HG03097 (cell line): ENCODE data around the gene MARCO.
"Not testable (repeated sequence)": the region's sequence is repeated elsewhere in the genome, so short reads cannot be mapped to it uniquely, and the experiment has no call there.

Source experiments
- ATAC-seq: cut with Tn5 transposase; IDR thresholded peaks from one replicate; pipeline ENCODE4 v1.9.1; 2021; ENCODE audit not compliant: unreplicated experiment, low FRiP score

The MARCO gene

GRCh38 chr2:118925981-118926380, 16.0 kb upstream of the MARCO start:
- ATAC-seq = no peak

DNA sequence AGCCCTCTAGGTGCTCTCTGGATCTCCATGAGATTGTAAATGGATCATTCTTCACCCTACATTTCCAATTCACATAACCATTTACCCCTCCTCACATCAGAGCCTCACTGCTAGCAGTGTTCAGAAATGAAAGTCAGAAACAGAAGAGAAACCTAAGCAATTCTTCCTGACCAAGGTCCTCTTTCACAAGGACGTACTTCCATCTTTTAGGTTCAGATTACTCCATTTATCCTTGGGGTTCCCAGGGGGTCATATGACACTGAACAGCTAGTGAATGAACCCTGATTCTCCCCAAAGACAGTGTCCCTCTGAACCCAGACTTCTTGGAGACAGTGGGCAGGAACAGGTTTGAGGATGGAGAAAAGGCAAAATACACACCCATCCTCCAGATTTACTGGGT, 12.9 kb upstream of the MARCO start:
- ATAC-seq = no peak

GRCh38 chr2:118932949-118933348, 9.0 kb upstream of the MARCO start:
- ATAC-seq = no peak

DNA sequence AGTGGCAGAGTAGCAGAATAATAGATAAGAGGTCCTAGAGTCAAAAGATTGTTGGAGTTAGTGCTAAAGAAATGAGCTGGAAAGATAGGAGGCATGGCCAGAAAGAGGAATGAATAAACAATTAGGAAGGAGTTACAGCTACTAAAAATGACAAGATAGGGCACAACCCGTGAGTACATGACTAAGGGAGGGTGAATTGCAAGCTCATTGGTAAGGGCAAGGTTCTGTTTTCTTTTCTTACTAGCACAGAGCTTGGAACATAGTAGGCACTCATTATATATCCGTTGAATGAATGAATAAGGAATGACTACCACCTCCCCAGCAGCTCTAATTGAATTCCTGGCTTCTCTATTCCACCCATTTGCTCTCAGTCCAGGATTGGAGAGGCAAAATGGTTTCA, 5.7 kb upstream of the MARCO start:
- ATAC-seq = no peak

DNA sequence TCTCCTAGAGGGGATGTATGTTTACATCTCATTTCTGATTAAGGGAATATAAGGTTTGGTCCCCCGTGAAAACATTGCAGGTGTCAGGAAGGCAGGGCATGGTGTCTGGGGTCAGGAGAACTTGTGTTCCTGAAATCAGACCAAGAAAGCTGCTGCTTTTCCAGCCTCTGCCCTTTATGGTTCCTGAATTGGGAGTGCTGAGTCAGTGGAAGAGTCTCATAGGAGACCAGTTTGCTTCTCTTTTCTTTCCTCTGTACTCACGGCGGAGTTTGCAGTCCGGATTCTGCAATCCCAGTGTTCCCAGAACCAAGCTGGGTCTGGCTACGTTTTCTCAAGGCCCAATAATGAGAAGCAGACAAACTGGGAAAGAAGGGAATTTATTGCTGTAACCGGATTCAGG, 5.1 kb upstream of the MARCO start:
- ATAC-seq = no peak

- ATAC-seq = no peak
Observed at GRCh38 chr2:118937817-118938216, 4.2 kb upstream of the MARCO start.

GRCh38 chr2:118939994-118940393, 2.0 kb upstream of the MARCO start:
- no peak for ATAC-seq

- ATAC-seq = no peak
Observed at GRCh38 chr2:118940486-118941120, 1.4 kb upstream of the MARCO start.

DNA sequence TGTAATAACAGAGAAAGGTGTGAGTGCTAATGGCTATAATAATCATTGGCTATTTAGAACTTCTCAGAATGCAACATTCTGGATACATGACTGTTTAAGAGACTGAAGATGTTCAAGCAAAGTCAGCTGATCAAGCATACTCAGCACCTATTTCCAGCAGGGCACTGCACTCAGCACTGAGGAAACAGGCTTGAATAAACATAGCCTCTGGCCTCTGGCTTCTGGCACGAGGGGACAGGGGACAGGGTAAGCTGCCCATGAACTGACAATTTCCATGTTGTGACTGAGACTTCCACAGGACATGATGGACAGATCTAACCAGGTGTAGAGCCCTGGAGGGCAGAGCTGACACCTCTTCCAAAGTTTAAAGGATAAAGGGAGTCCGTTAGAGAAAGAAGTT, 1.3 kb downstream of the MARCO start:
- no peak for ATAC-seq

DNA sequence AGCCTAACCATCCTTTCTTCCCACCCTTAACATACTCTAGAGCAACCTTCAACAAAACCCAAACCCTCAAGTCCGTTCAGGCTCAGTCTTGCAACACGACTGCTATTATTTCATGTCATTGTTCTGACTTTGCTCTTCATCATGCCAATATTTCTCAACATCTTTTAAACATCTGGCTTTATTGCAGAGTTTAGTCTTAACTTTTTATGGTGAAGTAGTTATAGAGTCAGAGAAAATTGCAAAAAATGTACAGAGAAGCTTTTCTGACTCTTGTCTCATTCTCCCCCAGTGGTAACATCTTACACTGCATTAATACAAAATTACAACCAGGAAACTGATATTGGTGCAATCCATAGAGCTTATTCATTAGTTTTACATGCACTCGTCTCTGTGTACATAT, 3.9 kb downstream of the MARCO start:
- ATAC-seq = no peak

- ATAC-seq = not testable (repeated sequence)
Observed at GRCh38 chr2:118948266-118948665, 6.3 kb downstream of the MARCO start.

DNA sequence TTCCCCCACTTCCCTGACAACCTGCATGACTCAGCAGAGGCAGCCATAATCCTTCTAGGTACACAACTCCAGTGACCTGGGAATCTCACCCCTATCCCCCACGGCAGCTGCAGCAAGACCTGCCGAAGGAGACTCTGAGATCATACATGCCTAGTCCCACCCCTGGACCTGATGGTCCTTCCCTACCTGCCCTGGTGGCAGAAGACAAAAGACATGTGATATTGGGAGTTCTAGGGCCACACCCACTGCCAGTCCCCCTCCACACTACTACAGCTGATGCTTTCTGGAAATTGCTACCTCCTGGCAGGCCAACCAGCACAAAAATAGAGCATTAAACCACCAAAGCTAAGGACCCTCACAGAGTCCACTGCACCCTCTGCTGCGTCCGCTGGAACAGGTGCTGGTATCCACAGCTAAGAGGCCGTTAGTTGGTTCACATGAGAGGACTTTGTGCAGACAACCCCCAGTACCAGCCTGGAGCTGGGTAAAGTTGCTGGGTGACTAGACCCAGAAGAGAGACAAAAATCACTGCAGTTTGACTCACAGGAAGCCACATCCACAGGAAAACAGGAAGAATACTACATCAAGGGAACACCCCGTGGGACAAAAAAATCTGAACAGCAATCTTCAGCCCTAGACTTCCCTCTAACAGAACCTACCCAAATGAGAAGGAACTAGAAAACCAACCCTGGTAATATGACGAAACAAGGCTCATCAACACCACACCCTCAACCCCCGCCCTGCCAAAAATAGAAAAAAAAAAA, 12.5 kb downstream of the MARCO start:
- ATAC-seq = no peak

GRCh38 chr2:118965737-118966136, 23.7 kb downstream of the MARCO start:
- no peak for ATAC-seq

GRCh38 chr2:118967124-118967880, 25.3 kb downstream of the MARCO start:
- no peak for ATAC-seq

GRCh38 chr2:118968042-118968441, 26.0 kb downstream of the MARCO start:
- ATAC-seq = no peak

DNA sequence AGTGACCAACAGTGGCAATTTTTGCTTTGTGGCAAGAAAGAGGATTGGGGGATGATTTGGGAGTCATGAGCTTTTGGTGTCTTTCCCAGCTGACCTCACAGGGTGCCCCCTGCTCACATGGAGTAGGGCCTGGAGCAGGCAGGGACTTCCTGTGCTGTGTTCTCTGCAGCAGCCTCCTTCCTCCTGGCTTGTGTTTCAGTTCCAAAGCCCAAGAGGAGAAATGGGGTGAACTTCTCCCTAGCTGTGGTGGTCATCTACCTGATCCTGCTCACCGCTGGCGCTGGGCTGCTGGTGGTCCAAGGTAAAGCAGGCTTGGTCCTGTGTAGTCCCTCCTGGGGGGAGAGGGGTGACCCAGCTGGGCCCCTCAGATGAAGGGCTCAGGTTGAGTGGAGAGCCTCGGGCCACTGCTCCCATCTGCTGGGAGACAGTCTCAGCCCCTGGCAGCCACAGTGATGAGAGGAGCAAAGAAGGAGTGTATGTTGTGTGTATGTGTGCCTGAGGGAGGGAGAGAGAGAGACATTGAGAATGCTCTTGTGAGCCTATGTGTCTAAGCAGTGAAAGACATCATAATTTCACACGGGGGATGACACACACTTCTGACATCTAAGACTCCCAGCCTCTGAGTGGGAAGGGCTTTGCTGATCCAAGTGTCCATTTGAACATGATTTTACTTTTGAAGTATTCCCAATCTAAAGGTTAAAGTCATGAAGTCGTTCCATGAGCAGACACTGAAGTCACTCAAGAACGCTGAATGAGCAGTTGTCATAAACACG, 27.2 kb downstream of the MARCO start:
- no peak for ATAC-seq

GRCh38 chr2:118969734-118970395, 27.9 kb downstream of the MARCO start:
- ATAC-seq = no peak

DNA sequence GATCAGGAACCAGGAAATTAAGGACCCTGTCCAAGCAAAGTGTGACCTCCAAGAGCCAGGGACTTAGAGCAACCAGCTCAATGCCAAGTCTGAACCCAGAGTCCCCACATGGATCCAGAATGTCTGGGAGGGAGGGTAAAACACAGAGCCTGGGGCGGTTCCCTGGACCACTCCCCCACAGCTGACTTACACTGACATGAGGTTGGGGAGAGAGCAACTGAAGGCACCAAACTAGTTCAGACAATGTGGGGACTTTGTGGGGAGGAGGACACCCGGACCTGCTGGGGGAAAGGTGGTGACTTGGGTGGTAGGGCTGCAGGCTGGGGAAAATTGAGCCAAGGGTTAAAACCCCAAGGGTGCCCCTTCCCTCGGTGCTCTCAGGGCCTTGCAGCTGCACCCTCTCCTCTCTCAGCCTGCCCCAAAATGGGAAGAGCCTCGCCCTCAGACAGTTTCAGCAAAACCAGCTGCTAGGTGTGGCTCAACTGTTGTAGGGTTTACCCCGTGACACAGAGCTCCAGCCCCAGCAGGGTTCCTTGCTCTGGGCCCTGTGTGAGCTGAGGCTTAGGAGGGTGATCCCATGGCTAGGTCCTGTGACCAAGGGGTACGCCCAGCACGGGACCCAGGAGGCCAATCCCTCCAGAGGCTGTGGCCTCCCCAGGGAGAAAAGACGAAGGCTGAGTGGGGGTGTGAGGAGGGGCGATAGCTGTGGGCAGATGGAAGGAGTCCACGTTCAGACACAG, 28.6 kb downstream of the MARCO start:
- no peak for ATAC-seq

- ATAC-seq = no peak
Observed at GRCh38 chr2:118971245-118972122, 29.5 kb downstream of the MARCO start.
